HG03097 (cell line): ENCODE results near the gene NFIA.

ENCODE experiments used
- ATAC-seq: cut with Tn5 transposase; IDR thresholded peaks from one replicate; pipeline ENCODE4 v1.9.1; 2021; ENCODE audit not compliant: unreplicated experiment, low FRiP score

Gene NFIA

GRCh38 chr1:61344696-61345095 is 262.3 kb downstream of the NFIA start:
- ATAC-seq, result no peak

GRCh38 chr1:61348025-61348665 is 265.8 kb downstream of the NFIA start:
- ATAC-seq, result no peak

GRCh38 chr1:61352845-61353435 is 270.6 kb downstream of the NFIA start:
- ATAC-seq, result no peak

GRCh38 chr1:61353797-61354406 is 271.5 kb downstream of the NFIA start:
- ATAC-seq, result no peak

GRCh38 chr1:61356016-61356415 is 273.7 kb downstream of the NFIA start:
- ATAC-seq, result no peak

GRCh38 chr1:61356995-61357394 is 274.6 kb downstream of the NFIA start:
- no peak for ATAC-seq

- ATAC-seq, result no peak
Measured at GRCh38 chr1:61357539-61357938, 275.2 kb downstream of the NFIA start.

- no peak for ATAC-seq
Measured at GRCh38 chr1:61358770-61359455, 276.6 kb downstream of the NFIA start.

GRCh38 chr1:61361931-61362330 is 279.6 kb downstream of the NFIA start:
- ATAC-seq, result no peak

- no peak for ATAC-seq
Measured at GRCh38 chr1:61362351-61362750, 280.0 kb downstream of the NFIA start.

GRCh38 chr1:61368366-61368765 is 286.0 kb downstream of the NFIA start:
- no peak for ATAC-seq

- ATAC-seq, result no peak
Measured at GRCh38 chr1:61368876-61369275, 286.5 kb downstream of the NFIA start.

- no peak for ATAC-seq
Measured at GRCh38 chr1:61370177-61370912, 288.0 kb downstream of the NFIA start.

GRCh38 chr1:61370913-61371279 is 288.5 kb downstream of the NFIA start:
- ATAC-seq, result no peak

- no peak for ATAC-seq
Measured at GRCh38 chr1:61372944-61373343, 290.6 kb downstream of the NFIA start.

- ATAC-seq, result no peak
Measured at GRCh38 chr1:61374156-61374555, 291.8 kb downstream of the NFIA start.

- no peak for ATAC-seq
Measured at GRCh38 chr1:61375082-61375880, 292.9 kb downstream of the NFIA start.

- no peak for ATAC-seq
Measured at GRCh38 chr1:61376151-61376550, 293.8 kb downstream of the NFIA start.

GRCh38 chr1:61377242-61377958 is 295.0 kb downstream of the NFIA start:
- ATAC-seq, result no peak
